Measurements from ENCODE around the gene CCDC116.

Gene CCDC116

DNA sequence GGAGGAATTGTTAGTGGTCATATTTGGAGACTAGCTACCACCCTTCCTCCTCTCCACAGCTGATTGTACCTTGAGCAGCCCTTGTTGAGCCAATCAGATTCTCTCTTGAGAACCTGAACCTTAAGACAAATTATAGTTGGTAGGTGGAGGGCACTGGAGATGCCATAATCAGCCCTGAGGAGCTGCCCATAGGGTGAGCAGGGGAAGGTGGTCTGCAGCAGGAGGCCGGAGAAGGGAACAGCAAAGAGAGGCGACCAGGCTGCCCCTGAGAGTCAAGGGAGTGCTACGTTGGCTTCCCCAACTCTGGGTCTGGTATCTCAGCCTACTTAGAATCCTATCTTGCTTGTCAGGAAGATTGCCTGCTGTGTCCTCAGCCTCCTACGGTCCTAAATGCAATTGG, 6.8 kb downstream of the CCDC116 start:
- peaks cover 0 to 21% (median 21%) of the 10 kb centered on the region in 4 donors for H3K4me1 ChIP-seq
- no peak for DNase-seq
- H3K36me3 ChIP-seq, result no peaks in the 10 kb centered on the region
- TF ChIP-seq, protein P1, sequence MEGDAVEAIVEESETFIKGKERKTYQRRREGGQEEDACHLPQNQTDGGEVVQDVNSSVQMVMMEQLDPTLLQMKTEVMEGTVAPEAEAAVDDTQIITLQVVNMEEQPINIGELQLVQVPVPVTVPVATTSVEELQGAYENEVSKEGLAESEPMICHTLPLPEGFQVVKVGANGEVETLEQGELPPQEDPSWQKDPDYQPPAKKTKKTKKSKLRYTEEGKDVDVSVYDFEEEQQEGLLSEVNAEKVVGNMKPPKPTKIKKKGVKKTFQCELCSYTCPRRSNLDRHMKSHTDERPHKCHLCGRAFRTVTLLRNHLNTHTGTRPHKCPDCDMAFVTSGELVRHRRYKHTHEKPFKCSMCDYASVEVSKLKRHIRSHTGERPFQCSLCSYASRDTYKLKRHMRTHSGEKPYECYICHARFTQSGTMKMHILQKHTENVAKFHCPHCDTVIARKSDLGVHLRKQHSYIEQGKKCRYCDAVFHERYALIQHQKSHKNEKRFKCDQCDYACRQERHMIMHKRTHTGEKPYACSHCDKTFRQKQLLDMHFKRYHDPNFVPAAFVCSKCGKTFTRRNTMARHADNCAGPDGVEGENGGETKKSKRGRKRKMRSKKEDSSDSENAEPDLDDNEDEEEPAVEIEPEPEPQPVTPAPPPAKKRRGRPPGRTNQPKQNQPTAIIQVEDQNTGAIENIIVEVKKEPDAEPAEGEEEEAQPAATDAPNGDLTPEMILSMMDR (IDR thresholded peaks at IDR 0.05), result no peak
- no peak overlapping the region for H3K4me3 ChIP-seq
- no peaks in the 10 kb centered on the region for H3K9me3 ChIP-seq
- no peaks in the 10 kb centered on the region for H3K27me3 ChIP-seq
- H3K27ac ChIP-seq, result no peak overlapping the region
- intact Hi-C loops (cut with DNase I; ENCODE audit: low total_unique reads), result no loop called here

DNA sequence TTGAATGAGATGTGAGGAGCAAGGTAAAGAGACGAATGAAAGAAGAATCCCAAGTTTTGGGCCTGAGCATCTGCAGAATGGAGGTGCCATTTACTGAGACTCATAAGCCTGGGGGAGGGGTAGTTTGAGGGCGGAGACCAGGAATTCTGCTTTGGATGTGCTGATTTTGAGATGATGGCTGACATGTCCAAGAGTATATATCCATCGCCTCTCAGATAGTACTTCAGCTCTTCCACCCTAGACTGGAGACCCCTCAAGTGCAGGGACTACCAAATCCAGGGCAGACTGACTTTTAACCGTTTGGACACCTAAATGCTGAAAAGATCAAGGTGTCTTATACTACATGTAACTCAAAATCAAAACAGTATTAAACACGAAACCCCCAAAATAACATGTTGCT, 8.2 kb downstream of the CCDC116 start:
- intact Hi-C loops (cut with DNase I; ENCODE audit: low total_unique reads), result no loop called here
- Histone ChIP-seq H3K27ac (no peak overlapping the region), H3K27me3 (no peaks in the 10 kb centered on the region), H3K4me1 (peaks cover 0 to 21% (median 21%) of the 10 kb centered on the region in 4 donors), H3K36me3 (peaks cover 0 to 7% (median 5%) of the 10 kb centered on the region in 3 donors), H3K9me3 (no peaks in the 10 kb centered on the region), H3K4me3 (no peak overlapping the region)
- DNase-seq, result no peak
- TF ChIP-seq, protein P1 (IDR thresholded peaks at IDR 0.05), result no peak

GRCh38 chr22:21641417-21641788, 8.8 kb downstream of the CCDC116 start:
- Histone ChIP-seq H3K4me1 (peaks cover 0 to 24% (median 21%) of the 10 kb centered on the region in 4 donors), H3K27me3 (no peaks in the 10 kb centered on the region), H3K9me3 (no peaks in the 10 kb centered on the region), H3K4me3 (peak overlapping the region; percentile 65 to 94), H3K27ac (peak overlapping the region; percentile 50 to 69), H3K36me3 (peaks cover 0 to 7% (median 6%) of the 10 kb centered on the region in 3 donors)
- peak in 1 of 2 donors; percentile 48 for DNase-seq
- TF ChIP-seq, protein P1 (IDR thresholded peaks at IDR 0.05), result peak; percentile 27 to 49
- intact Hi-C loops (cut with DNase I; ENCODE audit: low total_unique reads), result no loop called here

DNA sequence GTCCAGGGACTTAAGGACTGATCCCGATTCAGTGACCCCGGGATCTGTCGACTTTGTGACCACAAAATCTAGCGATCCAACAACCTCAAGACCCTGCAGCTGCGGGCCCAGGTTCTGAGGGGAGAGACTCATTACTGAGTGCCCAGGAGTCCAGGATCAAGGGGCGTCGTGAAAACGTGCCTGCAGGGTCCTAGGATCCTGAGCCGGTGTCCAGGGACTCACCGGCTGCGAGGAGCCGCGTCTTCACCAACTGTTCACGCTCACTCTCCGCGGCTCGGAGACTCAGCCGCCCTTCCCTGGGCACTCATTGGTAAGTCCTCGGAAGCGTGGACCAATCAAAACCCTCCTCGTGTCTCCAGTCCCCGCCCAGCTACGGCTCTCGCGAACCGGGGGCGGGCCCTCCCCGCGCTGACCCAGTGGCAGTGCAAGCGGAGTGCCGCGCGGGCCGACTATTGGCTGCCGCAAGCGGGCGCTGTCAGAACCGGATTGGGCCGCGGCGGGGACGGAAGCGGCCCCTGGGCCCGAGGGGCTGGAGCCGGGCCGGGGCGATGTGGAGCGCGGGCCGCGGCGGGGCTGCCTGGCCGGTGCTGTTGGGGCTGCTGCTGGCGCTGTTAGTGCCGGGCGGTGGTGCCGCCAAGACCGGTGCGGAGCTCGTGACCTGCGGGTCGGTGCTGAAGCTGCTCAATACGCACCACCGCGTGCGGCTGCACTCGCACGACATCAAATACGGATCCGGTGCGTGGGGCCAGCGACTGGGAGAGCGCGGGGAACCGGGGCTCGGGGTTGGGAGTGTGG, 9.4 kb downstream of the CCDC116 start, which contains the start of gene SDF2L1:
TSS of gene SDF2L1 (plus strand) at position 514 of the 795 bp plus-strand sequence. CDS start at position 549, 35 bp downstream.
- Histone ChIP-seq H3K4me1 (peaks cover 0 to 29% (median 21%) of the 10 kb centered on the region in 4 donors), H3K27ac (peak within 1 kb of the TSS; percentile 69), H3K27me3 (no peaks in the 10 kb centered on the region), H3K9me3 (no peaks in the 10 kb centered on the region), H3K4me3 (peak within 1 kb of the TSS; percentile 65 to 94), H3K36me3 (peaks cover 0 to 8% (median 7%) of the 10 kb centered on the region in 3 donors)
- peak; percentile 99 for DNase-seq
- TF ChIP-seq, protein P1 (IDR thresholded peaks at IDR 0.05), result peak in 1 of 2 experiments; percentile 25
- intact Hi-C loops (cut with DNase I; ENCODE audit: low total_unique reads), result no loop called here

GRCh38 chr22:21642584-21643448, 10.3 kb downstream of the CCDC116 start:
- Histone ChIP-seq H3K27ac (peak overlapping the region; percentile 64 to 69), H3K27me3 (no peaks in the 10 kb centered on the region), H3K4me1 (peaks cover 0 to 29% (median 21%) of the 10 kb centered on the region in 4 donors), H3K9me3 (no peaks in the 10 kb centered on the region), H3K4me3 (peak overlapping the region; percentile 65 to 94), H3K36me3 (peaks cover 0 to 8% (median 7%) of the 10 kb centered on the region in 3 donors)
- intact Hi-C loops (cut with DNase I; ENCODE audit: low total_unique reads), result no loop called here
- DNase-seq, result no peak
- TF ChIP-seq, protein P1 (IDR thresholded peaks at IDR 0.05), result peak; percentile 25
